Urinary bladder (tissue), 4 donors: ENCODE data around the gene TBCB. TPM values are rescaled to one million over a fixed set of nuclear protein-coding genes. Genes with fewer than 3 reads are reported as not detected.

Experiments used
- DNase-seq: peaks from one replicate; pipeline ENCODE4 v3.0.0-alpha.2; 2015; ENCODE audit errors: extremely low spot score
- H3K27ac ChIP-seq: one replicate; pipeline ENCODE4 v1.5.1; 2013; ENCODE audit warnings: low read depth, mild to moderate bottlenecking, moderate library complexity
- H3K36me3 ChIP-seq: one replicate; pipeline ENCODE4 v1.6.1; 2013; ENCODE audit warnings: mild to moderate bottlenecking, moderate library complexity; ENCODE audit not compliant: insufficient read depth
- H3K4me1 ChIP-seq: one replicate; pipeline ENCODE4 v1.6.1; 2013; ENCODE audit warnings: mild to moderate bottlenecking, moderate library complexity; ENCODE audit not compliant: insufficient read depth
- H3K4me3 ChIP-seq: one replicate; pipeline ENCODE4 v1.5.1; 2013; ENCODE audit warnings: low read depth, low read length
- WGBS: extraction: QIAGEN DNeasy Blood & Tissue Kit; methylation state at CpG from one replicate; pipeline ENCODE4 v1.1.7; 2013; 5-methylcytosine and 5-hydroxymethylcytosine counted together
- polyA plus RNA-seq: library from polyadenylated mRNA; stranded (reverse); fragments of 200-250 nt; gene quantifications from one replicate; pipeline ENCODE4 v1.2.3, GENCODE V29; 2013
- total RNA-seq: library from RNA; depleted of rRNA; stranded (reverse); fragments of >200 nt; gene quantifications from one replicate; pipeline ENCODE4 v1.2.3, GENCODE V29; 2014
- donor health status: healthy with polysubstance abuse.
- donor health status: healthy.

The TBCB gene
- total and polyA plus RNA-seq, 2 donors = 80.6 to 278 TPM

DNA sequence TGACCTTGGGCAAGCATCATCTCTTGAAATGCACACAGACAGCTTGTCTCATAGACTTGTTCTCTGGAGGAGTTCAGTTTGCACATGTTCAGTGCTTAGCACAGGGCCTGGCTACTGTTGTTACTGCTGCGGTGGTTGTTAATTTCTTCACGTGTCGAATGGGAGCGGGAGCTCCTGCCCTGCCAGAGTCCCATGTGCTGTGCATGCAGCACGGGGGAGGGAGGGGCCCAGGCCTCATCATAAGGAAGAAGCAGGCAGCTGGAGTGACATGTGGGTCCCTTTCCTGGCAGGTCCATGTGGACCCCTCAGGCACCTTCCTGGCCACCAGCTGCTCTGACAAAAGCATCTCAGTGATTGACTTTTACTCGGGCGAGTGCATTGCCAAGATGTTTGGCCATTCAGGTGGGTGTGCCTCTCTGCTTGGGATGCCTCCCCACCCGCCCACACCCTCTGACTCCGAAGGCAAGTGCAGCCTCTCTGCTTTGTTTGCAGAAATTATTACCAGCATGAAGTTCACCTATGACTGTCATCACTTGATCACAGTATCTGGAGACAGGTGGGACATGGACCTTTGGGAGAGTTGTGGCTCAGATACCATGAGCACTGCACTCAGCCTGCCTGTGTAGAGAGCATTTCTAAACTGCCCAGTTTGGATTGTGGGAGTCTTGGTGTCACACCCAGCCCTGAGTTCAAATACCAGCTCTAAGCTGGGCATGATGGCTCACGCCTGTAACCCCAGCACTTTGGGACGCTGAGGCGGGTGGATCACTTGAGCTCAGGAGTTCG lies 24.2 kb upstream of the TBCB start:
- no peak overlapping the region for H3K4me3 ChIP-seq
- no peaks in the 10 kb centered on the region for H3K36me3 ChIP-seq
- no peak for DNase-seq
- no peak overlapping the region for H3K27ac ChIP-seq
- no peaks in the 10 kb centered on the region for H3K4me1 ChIP-seq
- WGBS = 86% methylated on average over 13 of the region's 13 CpGs

DNA sequence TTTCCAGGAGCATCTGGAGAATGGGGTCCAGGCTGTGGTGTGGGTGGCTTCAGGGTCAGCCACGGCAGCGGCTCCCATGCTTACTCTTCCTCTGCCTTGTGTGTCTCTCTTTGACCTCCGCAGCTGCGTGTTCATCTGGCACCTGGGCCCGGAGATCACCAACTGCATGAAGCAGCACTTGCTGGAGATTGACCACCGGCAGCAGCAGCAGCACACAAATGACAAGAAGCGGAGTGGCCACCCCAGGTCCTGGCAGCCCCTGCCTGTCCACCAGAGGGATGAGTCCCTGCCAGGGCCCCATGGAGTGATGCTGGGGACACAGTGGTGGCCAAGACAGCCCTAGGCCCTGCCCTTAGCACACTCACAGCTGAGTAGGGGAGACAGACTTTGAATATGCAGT lies 22.7 kb upstream of the TBCB start:
- Histone ChIP-seq H3K4me3 (no peak overlapping the region), H3K36me3 (no peaks in the 10 kb centered on the region), H3K27ac (no peak overlapping the region), H3K4me1 (no peaks in the 10 kb centered on the region)
- no peak for DNase-seq
- WGBS = 98% methylated on average over 7 of the region's 7 CpGs

DNA sequence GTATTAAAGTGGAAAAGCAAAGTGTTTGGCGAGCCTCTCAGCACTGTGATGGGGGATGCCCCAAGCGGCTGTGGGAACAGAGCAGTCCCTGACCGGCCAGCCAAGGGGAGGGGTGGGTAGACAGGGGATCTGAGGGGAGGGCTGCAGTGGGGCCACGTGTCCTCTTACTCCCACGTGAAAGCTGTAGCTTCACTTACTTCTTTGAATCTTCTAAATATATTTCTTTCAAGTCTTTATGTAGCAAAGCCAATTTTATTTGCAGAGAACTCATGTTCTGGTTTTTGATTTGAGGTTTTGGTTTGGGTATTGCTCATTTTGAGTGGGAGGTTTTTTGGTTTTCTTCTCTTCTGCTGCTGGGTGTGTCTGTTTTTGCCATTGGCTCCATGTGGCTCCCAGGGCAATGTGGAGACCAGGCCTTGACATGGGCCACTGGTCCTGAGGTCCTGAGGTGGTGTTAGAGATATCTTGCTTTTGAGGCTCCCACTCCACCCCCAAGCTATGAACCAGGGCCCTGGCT lies 22.1 kb upstream of the TBCB start:
- Histone ChIP-seq H3K27ac (no peak overlapping the region), H3K36me3 (no peaks in the 10 kb centered on the region), H3K4me1 (no peaks in the 10 kb centered on the region), H3K4me3 (no peak overlapping the region)
- 92% methylated on average over 5 of the region's 5 CpGs for whole genome bisulfite sequencing
- DNase-seq = no peak

GRCh38 chr19:36093687-36094086 lies 21.6 kb upstream of the TBCB start:
- no peak for DNase-seq
- WGBS = 53% methylated on average over 6 of the region's 6 CpGs
- H3K27ac ChIP-seq = no peak overlapping the region
- H3K36me3 ChIP-seq = no peaks in the 10 kb centered on the region
- H3K4me3 ChIP-seq = no peak overlapping the region
- H3K4me1 ChIP-seq = no peaks in the 10 kb centered on the region

GRCh38 chr19:36097036-36097435 lies 18.2 kb upstream of the TBCB start:
- no peaks in the 10 kb centered on the region for H3K4me1 ChIP-seq
- no peak overlapping the region for H3K4me3 ChIP-seq
- no peak for DNase-seq
- WGBS = 88% methylated on average over 6 of the region's 6 CpGs
- no peak overlapping the region for H3K27ac ChIP-seq
- no peaks in the 10 kb centered on the region for H3K36me3 ChIP-seq

DNA sequence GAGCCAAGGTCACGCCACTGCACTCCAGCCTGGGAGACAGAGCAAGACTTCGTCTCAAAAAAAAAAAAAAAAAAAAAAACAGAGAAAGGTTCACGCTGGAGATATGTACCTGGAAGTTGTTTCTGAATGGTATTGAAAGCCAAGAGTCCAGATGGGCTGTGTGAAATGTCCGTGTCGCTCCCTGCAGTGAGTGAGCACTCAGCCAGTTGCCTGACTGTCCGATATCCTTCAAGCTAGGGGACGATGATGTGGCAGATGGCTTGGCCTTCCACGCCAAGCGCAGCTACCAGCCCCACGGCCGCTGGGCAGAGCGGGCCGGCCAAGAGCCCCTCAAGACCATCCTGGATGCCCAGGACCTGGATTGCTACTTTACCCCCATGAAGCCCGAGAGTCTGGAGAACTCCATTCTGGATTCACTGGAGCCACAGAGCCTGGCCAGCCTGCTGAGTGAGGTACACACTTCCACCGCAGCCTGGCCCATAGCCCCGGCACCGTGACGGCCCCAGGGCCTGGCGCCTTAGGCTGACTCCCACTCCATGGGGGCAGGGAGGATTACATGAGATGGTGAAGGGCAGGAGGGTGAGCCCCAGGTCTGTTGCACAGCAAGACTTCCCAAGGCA lies 16.0 kb upstream of the TBCB start:
- Histone ChIP-seq H3K27ac (no peak overlapping the region), H3K4me3 (no peak overlapping the region), H3K4me1 (no peaks in the 10 kb centered on the region), H3K36me3 (no peaks in the 10 kb centered on the region)
- 89% methylated on average over 19 of the region's 19 CpGs for WGBS
- no peak for DNase-seq

- H3K27ac ChIP-seq = no peak overlapping the region
These were observed 14.8 kb upstream of the TBCB start for GRCh38 chr19:36100476-36100875.

DNA sequence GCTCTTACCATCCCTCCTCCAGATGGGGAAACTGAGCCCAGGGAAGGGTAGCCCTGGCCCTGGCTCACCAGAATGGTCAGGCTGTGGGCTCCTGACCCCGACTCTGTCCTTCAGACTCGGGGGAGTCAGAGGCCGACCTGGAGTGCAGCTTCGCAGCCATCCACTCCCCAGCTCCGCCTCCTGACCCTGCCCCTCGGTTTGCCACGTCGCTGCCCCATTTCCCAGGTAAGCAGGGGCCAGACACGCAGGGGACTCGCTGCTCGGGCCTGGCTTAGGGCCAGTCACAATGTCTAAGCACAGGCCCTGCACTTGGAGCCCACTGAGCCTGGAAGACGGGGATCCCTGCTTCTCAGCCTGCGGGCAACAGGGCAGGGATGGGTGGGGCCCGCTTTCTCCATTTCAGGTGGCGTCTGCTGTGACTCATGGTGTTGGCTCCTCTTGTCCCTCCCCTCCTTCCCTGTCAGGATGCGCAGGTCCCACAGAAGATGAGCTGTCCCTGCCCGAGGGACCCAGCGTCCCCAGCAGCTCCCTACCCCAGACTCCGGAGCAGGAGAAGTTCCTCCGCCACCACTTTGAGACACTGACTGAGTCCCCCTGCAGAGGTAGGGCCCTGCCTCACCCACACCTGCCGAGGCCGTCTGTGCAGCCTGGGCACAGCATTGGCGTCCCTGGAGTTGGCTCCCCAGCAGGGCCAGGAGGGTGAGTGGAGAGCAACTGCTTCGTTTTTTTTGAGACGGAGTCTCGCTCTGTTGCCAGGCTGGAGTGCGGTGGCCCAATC lies 13.5 kb upstream of the TBCB start:
- H3K27ac ChIP-seq = no peak overlapping the region
- 89% methylated on average over 27 of the region's 27 CpGs for WGBS
- H3K4me3 ChIP-seq = no peak overlapping the region
- no peak for DNase-seq
- H3K36me3 ChIP-seq = no peaks in the 10 kb centered on the region
- H3K4me1 ChIP-seq = no peaks in the 10 kb centered on the region

More at GRCh38 chr19:36100476-36100875, 14.8 kb upstream of the TBCB start:
- Histone ChIP-seq H3K4me1 (no peaks in the 10 kb centered on the region), H3K36me3 (no peaks in the 10 kb centered on the region), H3K4me3 (no peak overlapping the region)
- DNase-seq = no peak
- WGBS = 88% methylated on average over 5 of the region's 5 CpGs

GRCh38 chr19:36103040-36103626 lies 12.1 kb upstream of the TBCB start:
- WGBS = 94% methylated on average over 24 of the region's 24 CpGs
- no peak overlapping the region for H3K27ac ChIP-seq
- no peak for DNase-seq
- no peak overlapping the region for H3K4me3 ChIP-seq
- no peaks in the 10 kb centered on the region for H3K36me3 ChIP-seq
- no peaks in the 10 kb centered on the region for H3K4me1 ChIP-seq

- DNase-seq = no peak
- no peak overlapping the region for H3K27ac ChIP-seq
- 91% methylated on average over 12 of the region's 12 CpGs for WGBS
- no peaks in the 10 kb centered on the region for H3K36me3 ChIP-seq
- no peak overlapping the region for H3K4me3 ChIP-seq
- H3K4me1 ChIP-seq = no peaks in the 10 kb centered on the region
These were observed 11.3 kb upstream of the TBCB start for GRCh38 chr19:36103842-36104552.

- DNase-seq = no peak
- Histone ChIP-seq H3K27ac (no peak overlapping the region), H3K36me3 (peaks cover 2% of the 10 kb centered on the region), H3K4me3 (no peak overlapping the region), H3K4me1 (no peaks in the 10 kb centered on the region)
- WGBS = 93% methylated on average over 6 of the region's 6 CpGs
These were observed 8.8 kb upstream of the TBCB start for GRCh38 chr19:36106441-36106840.

- Histone ChIP-seq H3K36me3 (peaks cover 2% of the 10 kb centered on the region), H3K27ac (no peak overlapping the region), H3K4me3 (no peak overlapping the region), H3K4me1 (no peaks in the 10 kb centered on the region)
- WGBS = 98% methylated on average over 5 of the region's 5 CpGs
- no peak for DNase-seq
These were observed 8.3 kb upstream of the TBCB start for GRCh38 chr19:36106991-36107390.

- no peak overlapping the region for H3K4me3 ChIP-seq
- WGBS = 93% methylated on average over 3 of the region's 3 CpGs
- no peaks in the 10 kb centered on the region for H3K4me1 ChIP-seq
- DNase-seq = no peak
- H3K27ac ChIP-seq = no peak overlapping the region
- H3K36me3 ChIP-seq = peaks cover 2% of the 10 kb centered on the region
These were observed 6.6 kb upstream of the TBCB start for GRCh38 chr19:36108684-36109083.
